ENCODE measurements around the gene TFR2.

DNA sequence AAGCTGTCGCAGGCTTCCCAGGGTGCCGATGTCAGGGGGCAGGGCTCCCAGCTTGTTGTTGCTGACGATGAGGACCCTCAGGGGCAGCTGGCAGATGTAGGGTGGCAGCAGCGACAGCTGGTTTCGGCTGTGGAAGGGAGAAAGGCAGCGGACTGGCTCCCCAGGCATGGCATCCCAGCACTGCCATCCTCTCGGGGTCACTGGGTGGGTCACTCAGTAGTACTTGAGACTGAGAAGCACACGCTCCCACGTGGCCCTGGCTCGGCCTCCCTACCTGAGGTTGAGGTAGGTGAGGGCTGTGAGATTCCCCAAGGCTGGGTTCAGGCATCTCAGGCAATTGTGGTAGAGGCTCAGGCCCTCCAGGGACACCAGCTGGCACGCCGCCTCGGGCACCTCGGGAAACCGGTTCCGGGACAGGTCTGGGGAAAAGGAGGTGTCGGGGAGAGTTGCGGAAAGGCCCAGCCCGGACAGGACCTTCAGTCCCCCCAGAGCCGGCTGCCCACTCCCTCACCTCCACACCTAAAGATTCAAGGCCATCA lies 59.2 kb downstream of the TFR2 start:
- TF ChIP-seq POLR2A (IDR thresholded peaks at IDR 0.05; ENCODE audit: low read depth, low read length) (no peak), TAF1 (IDR thresholded peaks at IDR 0.05; ENCODE audit: borderline replicate concordance, low read depth, low read length) (no peak)
